ENCODE results near the gene CYBB.
"Not testable (repeated sequence)": the region's sequence is repeated elsewhere in the genome, so short reads cannot be mapped to it uniquely, and the experiment has no call there.

Gene CYBB

DNA sequence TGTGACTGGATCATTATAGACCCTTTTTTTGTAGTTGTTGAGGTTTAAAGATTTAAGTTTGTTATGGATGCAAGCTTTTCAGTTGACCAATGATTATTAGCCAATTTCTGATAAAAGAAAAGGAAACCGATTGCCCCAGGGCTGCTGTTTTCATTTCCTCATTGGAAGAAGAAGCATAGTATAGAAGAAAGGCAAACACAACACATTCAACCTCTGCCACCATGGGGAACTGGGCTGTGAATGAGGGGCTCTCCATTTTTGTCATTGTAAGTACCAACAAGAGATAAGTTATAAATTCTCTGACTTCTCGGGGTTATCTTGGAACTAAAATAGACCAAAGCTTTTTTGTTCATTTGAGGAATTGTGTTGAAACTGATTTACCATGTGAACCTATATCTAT lies at the start of gene CYBB:
CYBB (plus strand) TSS at position 203 of the 400 bp plus-strand sequence; CDS start at position 222, 19 bp downstream.
- peak; percentile 5 for DNase-seq

DNA sequence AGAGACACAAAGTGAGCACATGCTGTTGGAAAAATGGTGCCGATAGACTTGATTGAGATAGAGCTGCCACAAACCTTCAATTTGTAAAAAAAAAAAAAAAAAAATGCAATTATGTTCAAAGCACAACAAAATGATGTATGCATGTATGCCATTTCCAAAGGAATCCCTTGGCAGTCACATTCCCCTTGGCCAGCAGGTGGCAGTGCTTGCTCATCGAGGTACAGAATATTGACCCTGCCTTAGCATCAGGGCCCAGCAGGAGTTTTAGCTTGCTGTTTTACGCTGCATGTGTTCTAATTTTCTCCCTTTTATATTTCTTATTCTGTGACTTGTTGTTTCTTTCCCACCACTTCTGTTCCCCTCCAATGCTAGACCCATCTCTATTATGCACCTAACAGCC lies 34.5 kb upstream of the CYBB start:
- DNase-seq = peak; percentile 76

DNA sequence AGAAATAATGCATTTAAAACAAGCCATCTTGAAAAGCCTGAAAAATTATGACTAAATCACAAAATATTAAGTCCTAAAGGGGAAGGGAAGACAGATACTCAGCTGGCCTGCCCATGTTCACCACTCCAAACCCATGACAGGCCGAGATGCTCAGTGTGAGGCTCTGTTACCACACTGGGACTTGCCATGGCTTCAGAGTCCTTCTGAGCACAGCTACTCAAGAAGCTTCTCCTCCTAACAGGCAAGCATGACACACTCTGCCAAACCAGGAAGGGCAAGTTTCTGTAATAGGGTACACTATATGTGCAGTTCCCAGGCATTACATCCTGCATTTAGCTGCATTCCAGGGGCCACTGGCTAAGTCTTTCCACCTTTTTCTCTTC lies 34.0 kb upstream of the CYBB start:
- no peak for DNase-seq

DNA sequence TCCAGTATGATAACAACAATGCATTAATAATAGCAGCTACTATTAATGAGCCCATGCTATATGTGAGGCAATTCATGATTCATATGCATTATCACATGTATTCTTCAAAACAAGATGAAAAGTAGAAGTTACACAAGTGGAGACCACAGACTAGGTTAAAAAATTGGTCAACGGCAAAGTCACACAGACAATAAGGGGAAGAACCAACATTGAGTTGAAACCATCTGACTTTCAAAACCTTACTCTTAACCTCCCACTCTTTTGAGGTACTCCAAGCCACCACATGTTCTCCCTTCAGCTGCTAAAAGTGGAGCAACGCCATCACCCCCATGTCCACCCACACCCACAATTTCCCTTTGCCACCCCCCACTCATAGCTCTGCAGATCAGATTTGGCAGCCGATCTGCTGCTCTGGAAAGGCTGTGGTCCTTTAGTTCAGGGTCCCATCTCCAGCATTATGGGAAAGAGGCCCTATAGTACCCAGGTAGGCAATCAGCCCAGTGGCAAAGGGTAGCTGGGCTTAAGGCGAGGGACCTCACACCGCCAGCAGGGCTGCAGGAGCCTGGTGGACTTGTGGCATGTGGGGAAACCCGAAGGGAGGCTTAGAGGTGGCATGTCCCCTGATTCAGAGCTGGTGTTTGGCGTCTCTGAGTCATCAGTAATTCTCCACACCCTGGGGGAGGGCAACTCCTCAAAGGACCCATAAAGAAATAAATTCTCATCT lies 33.5 kb upstream of the CYBB start:
- no peak for DNase-seq

DNA sequence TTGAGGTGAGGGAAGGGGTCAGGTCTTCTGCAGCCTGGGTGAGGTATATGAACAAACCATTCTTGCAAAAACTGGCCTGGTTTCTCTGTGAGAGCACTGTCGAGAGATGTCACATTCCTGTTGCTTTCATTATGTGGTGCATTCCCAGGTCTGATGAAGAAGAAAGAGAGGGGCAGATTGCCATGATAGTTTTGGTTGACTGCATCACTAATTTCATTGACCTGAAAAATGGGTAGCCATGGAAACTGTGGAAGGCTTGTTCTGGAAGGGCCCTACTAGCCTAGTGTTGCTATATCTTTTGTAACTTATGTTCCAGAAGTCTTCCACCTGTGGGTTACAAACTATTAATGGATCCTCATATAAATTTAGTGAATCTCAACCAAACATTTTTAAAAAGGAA lies 32.9 kb upstream of the CYBB start:
- no peak for DNase-seq

DNA sequence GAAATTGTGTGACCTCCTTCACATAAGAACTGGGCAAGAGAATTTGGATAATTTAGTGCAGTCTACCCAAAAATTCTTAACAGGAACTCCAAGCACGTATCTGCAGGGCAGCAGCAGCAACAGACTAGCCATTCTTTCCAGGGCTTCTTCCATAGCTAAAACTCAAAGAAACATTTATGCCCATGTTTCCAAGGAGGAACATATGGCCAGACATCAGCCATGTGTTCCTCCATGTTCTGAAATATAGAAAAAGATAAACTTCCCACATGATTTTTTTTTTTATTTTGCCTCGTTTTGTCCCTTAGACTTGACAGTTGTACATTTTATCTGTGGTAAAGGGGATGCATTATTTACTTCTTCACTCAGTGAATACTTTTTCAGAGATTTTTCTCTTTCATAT lies 27.6 kb upstream of the CYBB start:
- no peak for DNase-seq

DNA sequence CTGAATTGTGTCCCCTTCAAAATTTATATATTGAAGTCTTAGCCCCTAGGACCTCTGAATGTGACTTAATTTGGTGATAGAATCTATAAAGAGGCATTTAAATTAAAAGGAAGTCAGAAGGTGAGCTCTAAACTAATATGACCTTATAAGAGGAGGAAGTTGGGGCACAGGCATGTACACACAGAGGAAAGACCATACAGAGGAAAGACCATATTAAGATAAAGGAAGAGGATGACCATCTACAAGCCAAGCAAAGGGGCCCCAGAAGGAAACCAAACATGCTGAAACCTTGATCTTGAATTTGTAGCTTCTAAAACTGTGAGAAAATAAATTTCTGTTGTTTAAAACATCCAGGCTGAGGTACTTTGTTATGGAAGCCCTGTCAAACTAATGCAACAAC lies 26.9 kb upstream of the CYBB start:
- DNase-seq = no peak

DNA sequence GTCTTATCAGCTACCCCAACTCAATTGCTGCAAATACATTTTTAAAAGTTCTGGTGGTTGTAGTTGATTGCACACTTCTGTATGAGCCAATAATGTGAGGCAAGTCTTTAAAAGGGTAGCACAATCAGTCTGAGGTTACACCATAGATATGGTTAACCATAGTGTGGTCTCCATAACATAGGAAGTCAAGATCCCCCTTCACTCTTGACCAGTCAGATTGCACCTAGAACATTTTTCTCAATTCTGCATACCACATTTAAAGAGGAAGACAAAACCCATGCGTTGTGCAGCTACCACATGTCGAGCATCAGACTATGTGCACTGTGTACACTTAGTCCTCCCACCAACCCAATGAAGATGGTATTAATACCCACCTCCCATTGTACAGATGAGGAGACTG lies 26.5 kb upstream of the CYBB start:
- DNase-seq = no peak

DNA sequence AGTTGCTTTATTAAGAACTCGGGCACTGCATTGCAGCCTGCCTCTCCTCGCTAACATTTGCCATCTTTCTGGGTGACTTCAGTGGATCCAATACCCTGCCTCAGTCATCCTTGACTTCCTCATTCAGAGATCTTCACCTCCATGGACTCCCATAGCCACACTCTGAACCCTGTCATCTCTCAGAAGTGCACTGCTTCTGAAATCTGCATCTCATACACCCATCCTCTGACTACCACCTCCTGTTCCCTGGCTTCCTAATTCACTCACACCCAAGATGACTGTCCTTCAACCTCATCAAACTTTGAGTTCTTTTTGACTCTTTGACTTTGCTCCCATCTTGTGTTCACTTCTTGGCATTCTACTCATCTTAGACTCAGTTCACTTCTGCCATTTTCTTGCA lies 25.3 kb upstream of the CYBB start:
- DNase-seq = no peak

DNA sequence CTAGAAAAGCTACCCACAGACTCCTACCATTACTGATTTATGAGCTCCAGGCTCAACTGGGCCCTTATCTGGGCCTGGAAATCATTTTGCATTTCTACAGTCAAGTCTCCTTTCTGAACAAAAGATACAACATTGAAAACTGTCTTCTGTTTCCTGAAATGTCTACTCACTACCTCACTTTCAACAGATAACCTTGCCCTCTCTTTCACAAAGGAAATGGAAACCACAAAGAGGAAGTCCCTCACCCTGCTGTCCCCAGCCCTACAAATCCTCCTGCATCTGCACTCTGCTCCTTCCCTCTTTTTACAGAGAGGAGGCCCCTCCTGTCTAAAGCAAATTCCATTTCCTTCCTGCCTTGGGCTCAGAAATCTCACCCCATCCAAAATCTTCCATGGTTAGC lies 24.8 kb upstream of the CYBB start:
- no peak for DNase-seq

DNA sequence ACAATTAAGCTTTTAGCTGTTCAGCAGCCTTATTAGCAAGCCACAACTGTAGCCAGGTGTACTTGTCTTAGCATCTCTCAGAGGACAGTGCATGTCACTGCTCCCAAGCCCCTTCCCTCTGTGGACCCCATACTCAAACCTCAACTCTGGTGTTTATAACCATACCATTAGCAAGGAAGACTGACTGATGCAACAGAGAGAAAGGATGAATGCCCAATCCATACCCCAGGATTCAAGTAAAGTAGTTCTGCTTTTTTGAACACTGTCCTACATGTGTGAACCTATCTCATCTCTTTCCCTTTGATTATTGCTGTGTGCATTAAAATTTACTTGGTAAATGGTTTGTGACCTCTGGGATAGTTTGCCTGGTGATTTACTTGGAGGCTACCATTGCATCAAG lies 22.8 kb upstream of the CYBB start:
- DNase-seq = no peak

DNA sequence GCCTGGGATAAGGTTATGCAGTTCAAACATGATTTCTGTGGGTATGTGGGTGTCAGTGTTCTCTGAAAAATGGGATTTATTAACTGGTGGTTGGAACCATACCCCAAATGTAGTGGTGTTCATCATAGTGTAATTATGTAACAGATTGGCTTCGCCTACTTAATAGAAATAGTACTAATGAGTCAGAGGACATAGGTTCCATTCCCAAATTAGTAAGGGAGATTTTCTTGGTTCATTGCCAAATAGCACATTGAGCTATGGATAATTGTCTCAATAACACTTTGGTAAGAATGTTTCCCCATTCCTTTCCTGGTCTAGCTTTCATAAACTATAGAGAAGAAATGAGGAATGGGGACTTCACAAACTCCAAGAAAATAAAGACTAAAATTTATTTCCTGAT lies 20.5 kb upstream of the CYBB start:
- no peak for DNase-seq

DNA sequence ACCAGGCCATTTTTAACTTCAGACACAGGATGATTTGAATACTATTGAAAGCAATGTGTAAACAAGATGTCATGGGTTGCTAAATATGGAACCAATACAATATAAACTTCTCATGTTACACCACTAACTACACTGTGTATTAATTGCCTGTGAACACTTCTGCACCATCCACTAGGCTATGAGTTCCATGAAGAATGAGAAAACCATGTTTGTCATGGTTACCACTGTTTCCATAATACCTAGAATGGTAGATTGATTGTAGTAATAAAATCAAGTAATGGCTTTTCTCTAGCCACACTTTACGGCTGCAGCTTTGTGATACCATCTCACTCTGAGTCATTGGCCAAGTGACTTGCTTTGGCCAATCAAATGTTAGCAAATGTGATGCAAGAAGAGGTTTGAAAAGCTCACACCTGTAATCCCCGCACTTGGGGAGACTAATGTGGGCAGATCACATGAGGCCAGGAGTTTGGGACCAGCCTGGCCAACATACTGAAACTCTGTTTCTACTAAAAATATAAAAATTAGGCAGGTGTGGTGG lies 19.9 kb upstream of the CYBB start:
- DNase-seq = no peak

DNA sequence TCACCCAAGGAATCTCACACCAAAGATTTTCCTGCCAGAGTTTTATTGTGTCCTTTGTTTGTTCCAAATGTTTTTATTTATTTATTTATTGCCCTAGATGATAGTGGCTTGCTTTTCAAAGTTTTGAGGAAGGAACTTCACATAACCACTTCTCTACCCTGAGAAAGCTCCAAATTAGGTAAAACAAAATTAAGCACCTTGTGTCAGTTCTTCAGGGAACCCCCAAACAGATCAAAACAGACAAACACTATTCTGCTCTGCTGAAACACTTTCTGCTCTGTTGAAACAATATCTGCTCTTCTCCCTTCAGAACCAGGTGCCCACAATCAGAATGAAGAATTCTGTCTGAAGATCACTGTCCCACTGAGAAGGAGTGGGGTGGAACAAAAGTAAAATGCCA lies 16.5 kb upstream of the CYBB start:
- no peak for DNase-seq

DNA sequence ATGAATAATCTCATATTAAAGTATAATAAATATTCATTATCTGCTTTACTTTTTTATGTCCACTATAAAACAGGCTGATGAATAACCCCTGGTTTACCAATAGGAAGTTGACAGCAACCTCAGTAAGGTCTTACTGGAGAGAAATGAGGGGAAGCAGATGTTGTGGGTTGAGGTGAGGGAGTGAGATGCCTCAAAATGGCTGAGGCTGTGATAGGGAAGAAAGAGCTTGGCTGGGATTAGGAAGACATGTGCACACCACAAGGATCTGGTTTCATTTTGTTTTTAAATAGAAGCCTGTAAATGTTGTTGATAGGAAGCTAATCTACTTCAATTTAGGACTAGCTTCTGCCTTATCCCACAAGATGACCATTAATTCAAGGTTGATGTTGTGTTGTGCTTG lies 14.4 kb upstream of the CYBB start:
- no peak for DNase-seq

DNA sequence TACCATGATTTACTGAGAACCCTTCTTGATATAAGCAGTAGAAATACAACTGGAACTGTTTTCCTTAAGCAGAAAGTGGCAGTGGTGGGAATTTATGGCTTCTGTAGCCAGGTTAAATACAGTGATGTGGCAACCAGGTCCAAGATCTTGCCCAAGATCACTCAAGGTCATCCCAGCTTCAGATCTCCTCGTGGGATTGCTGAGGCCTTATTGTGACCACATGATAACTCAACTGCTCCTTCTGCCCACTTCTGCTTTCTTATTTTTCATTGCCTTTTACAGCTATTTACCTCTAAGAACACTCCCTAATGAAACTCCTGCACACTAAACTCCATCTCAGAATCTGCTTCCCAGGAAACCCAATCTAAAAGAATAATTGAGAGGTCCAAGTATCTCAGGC lies 12.4 kb upstream of the CYBB start:
- no peak for DNase-seq

DNA sequence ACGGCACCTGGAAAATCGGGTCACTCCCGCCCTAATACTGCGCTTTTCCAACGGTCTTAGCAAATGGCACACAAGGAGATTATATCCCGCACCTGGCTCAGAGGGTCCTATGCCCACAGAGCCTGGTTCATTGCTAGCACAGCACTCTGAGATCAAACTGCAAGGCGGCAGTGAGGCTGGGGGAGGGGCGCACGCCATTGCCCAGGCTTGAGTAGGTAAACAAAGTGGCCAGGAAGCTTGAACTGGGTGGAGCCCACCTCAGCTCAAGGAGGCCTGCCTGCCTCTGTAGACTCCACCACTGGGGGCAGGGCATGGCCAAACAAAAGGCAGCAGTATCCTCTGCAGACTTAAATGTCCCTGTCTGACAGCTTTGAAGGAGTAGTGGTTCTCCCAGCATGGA lies 11.0 kb upstream of the CYBB start:
- not testable (repeated sequence) for DNase-seq

DNA sequence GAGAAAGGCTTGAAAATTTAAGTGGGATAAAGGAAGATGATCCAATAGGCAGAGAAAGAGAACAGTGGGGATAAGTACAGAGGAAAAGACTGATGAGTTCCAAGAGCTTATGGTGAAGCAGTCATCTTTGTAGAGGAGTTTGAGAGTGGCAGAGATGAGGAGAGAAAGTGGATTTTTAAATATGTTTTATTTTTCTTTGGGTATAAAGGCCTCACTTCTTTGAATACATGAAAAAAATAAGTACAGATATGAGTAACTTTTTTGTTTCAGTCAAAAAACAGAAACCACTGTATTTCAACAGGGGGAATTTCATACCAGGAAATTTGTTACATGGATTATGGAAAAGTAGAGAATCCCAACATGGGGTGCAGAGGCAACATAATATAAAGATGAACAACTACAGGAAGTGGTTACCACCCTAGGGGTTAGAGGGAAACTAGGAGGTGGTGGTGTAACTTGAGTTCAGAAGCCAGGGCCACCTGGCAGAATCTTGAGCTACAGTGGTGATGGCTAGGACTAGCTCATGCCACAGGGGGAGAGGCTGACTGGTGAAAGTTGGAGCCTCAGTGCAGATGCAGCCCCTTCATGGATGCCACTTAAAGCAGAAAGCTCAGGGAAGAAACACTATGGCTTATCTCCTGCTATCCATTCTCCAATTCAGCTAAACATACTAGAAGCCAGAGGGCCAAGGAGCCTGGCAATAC lies 3.4 kb upstream of the CYBB start:
- DNase-seq = no peak

DNA sequence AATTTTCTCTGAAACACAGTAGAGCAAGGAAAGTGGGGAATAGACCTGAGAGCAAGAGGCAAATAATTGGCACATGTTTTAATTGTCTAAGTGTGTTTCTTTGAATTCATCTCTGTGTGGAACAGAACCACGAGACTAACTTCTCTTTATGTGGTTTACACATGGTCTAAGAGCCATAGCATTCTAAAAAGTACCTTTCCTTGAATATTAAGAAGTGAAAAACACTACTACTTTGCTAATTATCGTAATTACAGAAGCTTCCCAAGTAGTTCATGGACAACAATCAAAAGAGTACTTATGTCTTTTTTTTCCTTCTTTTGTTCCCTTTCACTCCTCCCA lies 2.9 kb upstream of the CYBB start:
- no peak for DNase-seq

DNA sequence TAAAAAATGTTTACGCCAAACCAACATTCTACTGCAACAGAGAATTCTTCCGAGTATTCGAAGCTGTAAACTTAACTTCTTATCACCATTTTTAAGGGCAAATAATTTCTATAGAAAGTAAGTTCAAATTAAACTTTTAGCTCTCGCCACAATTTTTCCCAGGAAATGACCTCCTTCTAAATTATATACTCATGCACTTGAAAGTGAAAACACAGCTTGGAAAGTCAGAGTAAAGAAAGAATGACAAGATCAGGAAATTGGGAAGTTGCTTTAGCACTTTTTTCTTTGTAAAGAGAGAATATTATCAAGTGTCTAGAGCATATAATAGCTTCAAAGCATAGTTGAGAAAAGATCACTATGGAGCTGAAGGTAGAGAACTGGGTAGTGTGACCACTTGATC lies 1.2 kb downstream of the CYBB start:
- DNase-seq = no peak

DNA sequence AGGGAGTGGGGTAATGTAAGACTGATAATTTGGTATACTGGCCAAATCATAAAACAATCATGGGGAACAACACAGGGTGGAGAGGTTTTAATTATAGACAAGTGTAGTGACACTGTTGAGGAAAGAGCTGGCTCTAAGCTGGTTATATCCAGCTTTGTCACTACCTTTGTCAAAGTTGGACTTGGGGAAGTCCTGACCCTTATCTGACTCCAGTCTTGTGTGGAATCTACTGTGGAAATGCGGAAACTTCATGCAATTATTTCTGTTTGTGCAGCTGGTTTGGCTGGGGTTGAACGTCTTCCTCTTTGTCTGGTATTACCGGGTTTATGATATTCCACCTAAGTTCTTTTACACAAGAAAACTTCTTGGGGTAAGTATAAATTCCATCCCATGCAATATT lies 2.0 kb downstream of the CYBB start:
- DNase-seq = no peak

DNA sequence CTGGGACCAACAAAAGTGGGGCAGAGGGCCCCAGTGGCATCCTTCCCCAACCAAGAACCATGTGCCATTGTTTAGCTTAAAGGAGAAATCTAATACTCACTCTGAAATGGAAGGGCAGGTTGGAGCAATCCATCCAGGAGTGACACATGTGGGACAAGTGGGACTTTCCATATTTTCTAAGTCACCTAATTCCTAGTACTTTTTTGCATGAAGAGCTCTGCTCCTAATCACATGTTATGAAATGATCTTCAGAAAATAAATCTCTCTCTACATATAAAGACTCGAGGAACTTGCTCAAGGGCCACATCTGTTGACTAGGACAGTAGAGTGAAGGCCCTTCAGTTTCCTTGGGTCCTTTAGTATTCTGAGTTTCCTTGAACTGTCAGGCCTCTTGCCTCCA lies 2.5 kb downstream of the CYBB start:
- DNase-seq = no peak

DNA sequence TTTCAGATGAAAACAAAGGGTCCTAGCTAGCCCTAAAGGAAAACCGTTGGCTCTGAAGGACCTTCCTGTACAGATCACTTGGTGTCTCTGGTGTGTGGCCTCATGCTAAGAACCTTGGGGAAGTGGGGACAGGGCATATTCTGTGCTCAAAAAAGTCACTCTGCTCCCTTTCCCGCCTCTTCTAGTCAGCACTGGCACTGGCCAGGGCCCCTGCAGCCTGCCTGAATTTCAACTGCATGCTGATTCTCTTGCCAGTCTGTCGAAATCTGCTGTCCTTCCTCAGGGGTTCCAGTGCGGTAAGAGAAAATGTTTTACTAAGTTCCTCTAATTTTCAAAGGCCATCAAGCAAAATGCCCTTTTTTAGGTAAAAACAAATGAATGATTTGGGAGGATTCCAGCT lies 3.4 kb downstream of the CYBB start:
- no peak for DNase-seq

DNA sequence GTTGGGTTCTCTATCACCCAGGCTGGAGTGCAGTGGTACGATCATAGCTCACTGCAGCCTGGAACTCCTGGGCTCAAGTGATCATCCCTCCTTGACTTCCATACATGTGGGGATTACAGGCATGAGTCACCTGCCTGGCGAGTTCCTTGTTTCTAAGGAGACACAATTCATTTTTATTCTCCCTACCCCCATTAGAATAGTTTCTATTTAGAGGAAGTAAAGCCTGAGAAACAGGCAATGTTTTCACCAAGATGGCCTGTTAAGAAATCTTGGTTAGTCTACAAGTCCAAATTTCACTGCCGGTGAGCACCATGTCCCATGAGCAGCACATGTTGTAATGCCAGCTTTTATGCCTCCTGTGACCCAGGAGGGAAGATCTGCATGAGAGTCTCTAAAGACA lies 5.7 kb downstream of the CYBB start:
- DNase-seq = no peak
